Superior temporal gyrus (tissue), 1 donor: ENCODE measurements around the gene SYNM.

Source experiments
- DNase-seq: peaks from one replicate; pipeline ENCODE4 v3.0.0-alpha.2; 2016; ENCODE audit errors: extremely low spot score

The SYNM gene

DNA sequence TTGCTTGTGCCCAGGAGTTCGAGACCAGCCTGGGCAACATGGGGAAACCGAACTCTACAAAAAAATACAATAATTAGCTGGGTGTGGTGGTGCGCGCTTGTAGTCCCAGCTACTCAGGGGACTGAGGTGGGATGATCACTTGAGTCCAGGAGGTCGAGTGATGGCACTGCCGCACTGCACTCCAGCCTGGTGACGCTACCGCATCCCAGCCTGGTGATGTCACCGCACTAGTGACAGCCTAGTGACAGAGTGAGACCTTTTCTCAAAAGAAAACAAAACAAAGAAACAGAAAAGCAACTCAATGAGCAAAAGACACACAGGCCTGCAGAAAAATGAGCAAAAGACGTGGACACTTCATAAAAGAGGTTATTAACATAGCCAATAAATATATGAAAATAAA is 19.9 kb upstream of the SYNM start:
- no peak for DNase-seq

DNA sequence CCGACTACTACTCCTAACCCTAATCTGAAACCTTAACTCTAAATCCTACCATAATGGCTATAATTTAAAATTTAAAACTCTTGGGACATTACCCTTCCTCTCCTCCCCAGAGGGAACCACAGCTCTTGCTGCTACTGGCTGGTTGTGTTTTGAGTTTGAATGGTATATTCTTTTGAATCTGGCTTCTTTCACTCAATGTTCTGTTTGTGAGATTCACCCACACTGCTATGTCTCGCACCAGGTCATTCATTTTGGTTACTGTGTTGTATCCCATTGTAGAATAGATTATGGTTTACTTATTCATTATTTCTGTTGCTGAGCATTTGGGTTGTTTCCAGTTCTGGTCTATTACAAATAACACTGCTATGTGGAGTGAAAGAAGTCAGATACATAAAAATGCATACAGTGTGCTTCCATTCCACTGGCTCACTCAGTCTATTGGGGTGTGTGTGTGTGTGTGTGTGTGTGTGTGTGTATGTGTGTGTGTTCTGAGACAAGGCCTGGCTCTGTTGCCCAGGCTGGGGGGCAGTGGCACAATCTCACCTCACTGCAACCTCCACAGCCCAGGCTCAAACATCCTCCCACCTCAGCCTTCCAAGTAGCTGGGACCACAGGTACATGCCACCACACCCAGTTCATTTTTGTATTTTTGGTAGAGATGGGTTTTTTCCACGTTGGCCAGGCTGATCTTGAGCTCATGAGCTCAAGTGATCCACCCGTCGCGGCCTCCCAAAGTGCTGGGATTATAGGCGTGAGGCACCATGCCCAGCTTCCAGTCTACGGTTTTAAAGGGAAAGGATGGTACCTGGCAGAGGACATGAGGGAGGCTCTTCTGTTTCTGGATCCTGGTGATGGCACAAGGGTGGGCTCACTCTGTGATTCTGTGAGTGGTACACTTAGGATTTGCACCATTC is 19.2 kb upstream of the SYNM start:
- DNase-seq = no peak

DNA sequence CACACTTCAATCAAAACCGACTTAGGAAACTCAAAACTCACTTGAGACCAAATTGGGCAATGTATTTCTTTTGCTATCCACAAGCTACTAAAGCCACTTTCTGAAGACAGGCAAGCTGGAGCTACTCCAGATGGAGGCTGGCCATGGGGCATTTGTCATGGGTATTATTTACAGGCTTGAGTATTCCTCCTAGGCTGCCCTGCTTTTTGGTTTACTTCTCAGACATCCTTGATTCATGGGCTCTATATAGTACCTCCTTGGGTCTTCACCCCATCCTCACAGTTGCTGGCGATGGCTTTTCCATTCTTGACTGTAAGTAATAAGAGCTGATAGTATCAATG is 18.6 kb upstream of the SYNM start:
- DNase-seq = no peak

DNA sequence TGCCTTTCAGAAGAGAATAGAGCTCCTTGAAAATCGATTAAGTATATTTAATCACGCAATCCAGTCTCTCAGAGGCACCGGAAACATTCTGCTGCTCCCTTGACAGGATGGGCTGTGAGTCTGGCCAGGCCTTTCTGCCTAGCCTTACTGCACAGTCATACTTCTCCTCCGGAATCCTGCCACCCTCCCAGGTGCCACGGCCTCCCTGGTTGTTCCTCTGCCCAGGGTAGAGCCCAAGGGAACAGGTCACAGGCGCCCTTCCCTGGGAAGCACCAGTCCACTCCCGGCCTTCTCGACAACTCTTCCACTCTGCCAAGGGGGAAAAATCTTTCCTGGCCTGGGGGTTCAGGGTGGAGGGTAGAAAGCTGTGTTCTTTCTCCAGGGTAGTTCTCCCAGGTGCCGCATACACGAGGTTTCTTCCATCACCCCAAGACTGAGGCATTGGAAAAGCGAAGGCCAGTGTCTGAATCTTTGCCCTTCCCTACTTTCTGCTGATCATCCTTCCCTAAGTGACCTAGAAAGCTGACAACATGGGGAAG is 17.4 kb upstream of the SYNM start:
- no peak for DNase-seq

DNA sequence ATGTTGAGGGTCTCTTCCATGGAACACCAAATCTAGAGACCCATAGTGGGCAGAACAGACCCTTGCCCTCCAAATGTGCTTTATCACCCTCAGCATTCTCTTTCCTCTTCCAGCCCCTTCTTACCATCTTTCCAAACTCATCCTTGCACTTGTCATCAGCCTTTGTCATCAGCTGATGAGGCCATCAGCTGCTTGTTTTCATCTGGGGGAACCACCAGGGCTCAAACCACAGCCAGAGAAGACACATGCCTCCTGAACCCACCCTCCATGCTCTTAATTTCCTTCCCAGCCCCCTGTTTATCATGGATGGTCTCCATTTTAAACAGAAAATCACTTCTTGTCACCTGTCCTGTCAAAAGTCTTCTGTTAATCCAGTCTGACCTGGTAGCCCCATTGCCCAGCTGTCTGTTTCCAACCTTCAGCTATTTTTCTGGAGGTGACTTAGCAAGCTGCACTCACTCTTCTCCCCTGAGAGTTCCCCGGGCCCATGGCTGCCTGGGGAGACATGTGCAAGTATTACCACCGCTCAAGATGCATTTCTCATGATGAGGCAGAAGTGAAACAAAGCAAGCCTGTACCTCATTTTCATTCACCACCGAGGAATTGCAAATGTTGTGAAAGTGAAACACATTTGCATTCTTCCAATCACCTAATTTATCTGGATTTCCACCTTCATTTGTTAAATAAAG is 14.7 kb upstream of the SYNM start:
- no peak for DNase-seq

DNA sequence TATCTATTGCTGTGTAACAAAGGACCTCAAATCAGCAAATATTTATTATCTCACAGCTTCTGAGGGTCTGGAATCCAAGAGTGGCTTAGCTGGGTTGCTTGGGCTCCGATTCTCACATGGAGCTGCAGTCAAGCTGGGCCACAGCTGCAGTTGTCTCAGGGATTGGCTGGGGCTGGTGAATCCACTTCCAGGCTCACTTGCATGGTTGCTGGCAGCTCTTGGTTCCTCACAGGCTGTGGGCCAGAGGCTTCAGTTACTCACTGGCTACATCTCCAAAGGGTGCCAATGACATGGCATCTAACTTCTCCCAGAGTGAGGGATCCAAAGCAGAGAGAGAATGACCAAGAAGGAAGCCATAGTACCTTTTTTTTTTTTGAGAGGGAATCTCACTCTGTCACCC is 13.9 kb upstream of the SYNM start:
- DNase-seq = no peak

DNA sequence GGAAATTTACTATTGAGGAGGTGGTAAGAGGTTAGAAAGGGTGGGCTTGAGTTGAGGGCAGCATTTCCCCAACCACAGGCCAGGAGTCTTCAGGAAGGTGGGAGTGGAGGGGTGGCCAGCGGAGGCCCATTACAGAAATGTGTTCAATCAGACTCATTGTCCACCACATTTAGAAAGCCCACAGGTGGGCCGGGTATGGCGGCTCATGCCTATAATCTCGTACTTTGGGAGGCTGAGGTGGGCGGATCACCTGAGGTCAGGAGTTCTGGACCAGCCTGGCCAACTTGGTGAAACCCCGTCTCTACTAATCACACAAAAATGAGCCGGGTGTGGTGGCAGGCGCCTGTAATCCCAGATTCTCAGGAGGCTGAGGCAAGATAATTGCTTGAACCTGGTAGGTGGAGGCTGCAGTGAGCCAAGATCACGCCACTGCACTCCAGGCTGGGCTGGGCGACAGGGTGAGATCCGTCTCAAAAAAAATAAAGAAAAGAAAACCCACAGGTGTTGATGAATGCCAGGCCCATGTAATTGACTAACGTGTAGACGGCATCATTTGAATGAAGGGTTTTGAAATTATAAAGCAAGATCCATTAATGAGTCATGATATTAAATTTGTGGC is 12.2 kb upstream of the SYNM start:
- DNase-seq = no peak

DNA sequence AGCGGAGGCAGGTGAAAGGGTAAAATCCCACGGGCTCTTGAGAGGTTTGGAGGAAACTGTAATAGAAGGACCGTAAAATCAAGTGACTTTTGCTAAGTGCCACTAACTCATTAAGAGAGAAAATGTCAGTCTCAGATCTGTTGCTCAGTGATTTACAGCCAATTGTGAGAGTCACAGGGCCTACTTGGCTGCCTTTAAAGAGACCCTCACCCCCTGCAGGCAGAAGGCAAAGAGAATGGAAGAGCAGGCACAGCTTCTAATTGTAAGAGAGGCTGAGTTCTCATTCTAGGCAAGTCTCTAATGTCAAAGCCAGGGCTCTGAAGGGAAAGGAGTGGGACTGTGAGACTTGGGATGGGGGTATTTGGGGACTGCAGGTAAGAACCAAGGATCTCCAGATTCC is 9.3 kb upstream of the SYNM start:
- no peak for DNase-seq

DNA sequence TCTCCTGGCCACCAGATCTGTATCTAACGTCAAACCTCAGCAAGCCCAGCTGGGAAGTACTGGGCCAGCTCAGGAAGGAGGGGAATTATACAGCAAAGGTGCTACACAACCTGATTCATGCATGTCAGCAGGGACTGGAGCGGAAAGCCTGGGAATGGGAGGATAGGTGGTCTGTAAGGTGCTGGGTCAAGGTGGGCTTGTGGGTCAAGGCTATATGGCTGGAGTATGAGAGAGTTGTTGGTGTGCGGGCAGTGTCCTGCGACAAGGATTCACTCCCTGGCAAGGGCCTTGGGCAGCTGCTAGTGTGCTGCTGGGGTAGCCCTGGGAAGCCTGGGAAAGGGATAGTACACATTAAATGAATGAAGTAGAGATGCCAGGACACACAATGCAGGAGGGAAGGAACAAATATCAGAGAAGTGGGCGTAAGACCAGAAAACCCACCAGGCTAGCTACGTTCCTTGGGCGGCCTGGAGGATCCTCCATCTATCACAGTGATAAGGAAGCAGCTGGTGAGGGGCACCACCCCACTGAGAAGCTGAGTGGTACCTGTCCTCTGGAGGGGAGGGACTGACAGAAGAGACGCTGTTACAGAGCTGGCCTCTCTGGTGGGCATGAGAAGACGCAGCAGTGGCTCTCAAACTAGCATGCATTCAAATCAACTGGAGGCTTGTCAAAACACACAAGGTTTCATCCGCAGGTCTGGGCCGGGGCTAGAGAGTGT is 8.5 kb upstream of the SYNM start:
- no peak for DNase-seq

DNA sequence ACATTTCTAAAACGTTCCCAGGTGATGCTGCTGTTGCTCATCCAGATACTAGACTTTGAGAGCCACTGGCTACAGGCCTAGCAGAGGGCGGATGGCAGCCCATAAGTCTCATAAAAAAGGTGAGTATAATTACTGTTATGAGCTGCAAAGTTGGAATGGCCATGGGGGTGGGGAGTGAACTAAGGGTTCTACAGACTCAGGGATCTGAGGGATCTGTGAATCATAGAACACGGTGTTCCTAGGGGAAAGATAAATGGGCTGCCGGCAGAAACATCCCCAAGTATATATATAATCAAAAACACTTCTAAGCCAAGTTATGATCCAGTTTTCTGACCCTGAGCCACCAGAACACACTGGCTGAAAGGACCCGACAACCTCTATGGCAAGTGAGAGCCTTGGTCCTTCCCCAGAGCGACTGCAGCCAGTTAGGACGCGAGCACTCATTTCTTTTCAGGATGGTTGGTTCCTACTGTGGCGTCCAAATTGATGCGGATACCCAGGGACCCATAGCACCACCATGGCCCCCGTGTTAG is 7.9 kb upstream of the SYNM start:
- DNase-seq = no peak

DNA sequence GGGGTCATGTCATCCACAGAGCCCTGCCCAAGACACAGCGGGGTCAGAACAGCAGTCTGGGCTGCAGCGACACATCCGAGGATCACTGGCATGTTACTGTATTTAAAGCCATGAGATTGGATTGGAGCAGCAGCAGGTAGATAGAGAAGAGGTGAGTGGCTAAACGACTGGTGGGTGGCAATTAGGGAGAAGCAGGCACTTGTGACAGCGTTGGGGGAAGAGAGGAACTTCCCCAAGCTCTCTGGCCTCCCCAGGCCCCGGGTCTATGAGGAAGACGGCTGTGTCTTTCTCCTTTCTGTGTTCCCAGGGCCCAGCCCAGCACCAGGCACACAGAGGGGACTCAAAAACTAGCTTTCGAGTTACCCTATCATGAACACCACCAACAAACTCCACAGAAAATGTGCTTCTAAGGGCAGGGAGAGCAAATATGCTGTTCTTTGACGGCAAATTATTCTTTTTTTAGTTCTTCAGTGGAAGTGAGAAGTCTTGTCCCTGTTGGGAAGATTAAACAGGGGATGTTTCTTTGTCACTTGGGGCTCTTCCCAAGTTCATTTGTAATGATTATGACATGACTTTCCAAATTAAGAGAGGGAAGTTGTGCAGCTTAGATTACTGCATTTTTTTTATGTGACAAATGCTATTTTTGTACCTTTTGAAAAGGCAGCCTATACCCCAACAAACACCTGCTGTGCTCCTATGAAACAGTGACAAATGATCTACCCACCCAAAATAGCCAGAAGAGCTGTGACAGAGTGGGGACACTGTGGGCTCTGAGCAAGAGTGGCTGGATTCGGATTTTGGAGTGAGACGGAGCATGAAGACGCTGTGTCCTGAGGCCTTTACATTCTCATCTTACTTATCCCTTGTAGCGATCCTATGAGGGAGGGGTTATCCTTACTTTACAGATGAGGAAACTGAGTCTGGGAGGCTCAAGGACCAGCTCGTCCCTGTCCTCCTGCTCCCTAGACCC is 7.2 kb upstream of the SYNM start:
- no peak for DNase-seq

DNA sequence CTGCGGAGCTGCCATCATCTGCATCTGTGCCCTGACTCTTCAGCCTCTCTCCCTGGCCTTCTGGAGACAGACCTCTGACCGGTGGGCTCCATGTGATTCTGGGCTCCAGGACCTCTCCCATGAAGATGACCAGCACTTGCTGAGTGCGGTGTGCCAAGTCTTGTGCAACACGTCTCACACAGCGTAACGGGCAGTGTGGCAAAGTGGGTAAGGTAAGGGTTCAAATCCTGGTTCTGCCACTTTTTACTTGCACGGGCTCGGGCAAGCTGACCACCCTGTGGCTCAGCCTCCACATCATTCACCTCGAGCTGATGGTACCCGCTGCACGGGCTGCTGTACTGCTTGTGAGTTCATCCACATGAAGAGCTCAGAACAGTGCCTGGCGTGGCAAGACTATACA is 6.5 kb upstream of the SYNM start:
- DNase-seq = no peak

DNA sequence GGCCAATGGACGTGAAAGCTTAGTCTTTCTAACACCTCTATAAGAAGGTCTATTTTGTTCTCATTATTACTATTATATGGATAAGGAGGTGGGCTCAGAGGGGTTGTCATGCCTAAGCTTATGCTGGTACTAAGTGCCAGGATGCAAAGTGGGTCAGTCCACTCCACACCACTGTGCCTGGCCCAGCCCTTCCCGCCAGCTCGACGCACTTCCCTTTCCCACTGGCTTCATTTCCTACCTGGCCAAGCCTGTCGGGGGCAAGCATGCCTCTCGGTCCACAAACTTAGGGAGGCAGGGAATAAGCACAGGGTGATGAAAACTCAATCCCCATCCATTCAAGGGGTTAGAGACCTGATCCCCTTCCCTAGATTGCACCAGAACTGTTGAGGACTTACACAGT is 5.9 kb upstream of the SYNM start:
- no peak for DNase-seq

DNA sequence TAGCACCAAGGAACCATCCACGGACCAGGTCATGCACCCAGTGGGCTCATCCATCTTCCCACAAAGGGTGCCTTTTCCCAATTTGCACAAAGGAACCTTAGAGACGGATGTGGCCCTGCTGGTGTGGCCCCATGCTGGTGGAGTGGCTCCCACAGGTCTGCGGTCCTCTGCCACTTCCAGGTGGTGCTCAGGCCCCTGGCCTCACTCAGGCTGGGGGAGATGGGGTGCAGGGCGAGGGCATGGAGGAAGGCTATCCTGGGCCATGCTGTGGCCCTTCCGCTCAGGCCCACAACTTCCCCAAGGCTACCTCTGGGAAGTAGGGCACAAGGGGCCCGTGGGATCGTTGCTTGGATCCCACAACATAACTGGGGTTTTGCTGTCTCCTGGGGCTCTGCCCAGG is 5.2 kb upstream of the SYNM start:
- no peak for DNase-seq

DNA sequence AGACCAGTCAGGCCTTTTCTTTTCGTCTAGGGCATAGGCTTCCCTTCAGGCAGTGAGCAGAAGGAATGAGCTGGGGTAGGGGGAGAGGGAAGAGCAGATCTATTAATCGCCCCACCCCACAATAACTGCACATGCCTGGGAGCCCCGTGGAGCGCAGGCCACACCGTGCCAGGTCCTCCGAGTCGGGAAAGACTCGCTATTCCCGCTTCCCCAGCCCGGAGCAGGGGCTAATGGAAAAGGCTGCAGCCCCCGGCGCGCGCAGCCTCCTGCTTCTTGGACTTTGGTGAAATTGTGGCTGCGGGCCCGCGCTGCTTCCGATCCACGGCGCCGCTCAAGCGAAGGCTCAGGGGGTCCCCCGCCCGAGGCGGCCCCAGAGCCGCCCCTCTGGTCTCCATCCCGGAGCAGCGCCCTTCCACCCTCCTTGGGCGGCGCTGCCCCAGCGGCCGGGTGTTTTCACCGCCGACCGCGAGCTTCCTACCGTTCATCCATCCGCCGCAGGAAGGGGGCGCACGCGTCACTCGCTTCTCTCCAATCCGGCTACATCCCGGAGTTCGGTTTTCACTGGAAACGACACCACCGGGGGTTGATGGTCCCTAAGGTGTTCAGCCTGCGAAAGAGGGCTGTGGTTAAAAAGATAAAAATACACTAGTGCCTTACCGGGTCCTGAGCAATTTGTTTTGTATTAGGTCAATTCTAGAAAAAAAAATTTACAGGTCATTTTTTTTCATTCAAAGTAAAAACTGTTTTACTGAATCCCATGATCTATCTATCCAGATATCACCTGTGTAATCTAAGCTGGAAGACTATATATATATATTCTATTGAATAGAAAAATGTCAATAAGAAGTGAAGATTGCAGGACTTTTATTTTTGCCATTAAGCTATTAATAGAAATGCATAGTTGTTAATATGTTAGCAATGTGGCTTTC is 4.4 kb upstream of the SYNM start:
- peak; percentile 89 for DNase-seq

DNA sequence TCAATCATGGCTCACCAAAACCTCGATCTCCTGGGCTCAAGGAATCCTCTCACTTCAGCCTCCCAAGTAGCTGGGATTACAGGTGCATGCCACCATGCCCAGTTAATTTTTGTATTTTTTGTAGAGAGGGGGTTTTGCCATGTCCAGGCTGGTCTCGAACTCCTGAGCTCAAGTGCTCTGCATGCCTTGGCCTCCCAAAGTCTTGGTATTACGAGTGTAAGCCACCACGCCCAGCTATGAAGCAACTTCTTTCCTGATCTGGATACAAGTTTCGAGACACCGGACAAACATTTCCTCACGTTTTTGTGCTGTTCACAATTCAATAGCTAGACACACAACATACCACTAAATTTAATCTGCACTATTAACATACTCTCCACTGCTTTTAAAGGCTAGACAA is 3.4 kb upstream of the SYNM start:
- DNase-seq = no peak

DNA sequence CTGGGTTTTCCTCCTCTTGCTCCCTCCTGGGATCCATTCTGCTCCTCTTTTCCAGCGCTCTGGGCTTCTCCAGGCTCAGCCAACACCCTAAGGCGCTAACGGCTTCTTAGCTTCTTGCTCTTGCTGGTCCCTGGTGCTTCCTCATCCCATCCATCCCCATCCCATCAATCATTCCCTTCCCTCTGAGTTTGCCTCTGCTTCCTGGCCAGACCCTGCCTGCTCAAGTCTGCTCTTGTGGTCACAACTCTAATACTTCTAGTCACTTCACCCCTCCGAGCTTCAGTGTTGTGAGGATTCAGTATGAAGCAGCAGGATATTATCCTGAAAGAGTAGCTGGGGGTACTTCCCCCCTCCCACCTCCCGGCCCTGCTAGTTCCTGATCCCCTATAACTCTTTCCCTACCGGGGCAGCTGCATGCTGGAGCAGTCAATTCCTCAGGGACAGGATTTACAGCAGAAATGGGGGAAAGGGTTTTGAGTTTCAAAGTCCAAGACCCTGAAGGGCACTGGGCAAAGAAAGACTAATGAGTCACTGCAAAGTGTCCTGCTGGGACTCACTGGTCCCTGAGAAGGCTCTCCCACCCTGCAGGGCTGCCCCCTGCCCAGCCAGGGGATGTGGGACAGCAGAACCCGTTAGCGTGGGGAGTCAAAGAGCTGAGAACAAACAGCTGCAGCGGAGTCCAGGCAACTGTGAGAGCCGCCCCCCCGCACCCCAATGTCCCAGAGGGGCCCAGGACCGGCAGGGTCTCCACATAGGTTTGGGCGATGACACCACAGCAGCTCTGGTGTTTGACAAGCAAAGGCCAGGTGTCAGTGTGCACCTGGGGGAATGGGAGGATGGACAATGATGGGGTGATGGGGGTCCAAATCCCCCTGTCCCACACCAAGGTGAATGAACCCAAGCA is 2.3 kb upstream of the SYNM start:
- DNase-seq = no peak

DNA sequence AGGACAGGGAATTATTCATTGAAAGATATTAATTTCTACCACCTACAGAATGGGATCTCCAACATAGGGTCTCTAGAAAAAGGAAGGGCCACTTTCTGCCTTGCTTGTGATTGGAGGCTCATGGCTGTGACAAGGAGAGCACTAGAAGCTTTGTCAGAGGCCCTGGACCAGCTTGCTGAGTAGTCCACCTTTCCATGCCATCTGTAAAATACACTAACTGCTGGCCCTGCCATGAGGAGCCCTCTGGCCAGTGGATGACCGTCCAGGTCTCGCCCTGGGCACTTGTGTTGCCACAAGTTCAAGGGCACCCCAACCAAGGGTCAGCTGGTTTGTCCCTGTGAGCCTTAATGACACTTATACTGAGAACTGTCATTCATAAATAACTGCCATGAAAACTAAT is 1.6 kb upstream of the SYNM start:
- DNase-seq = no peak
